ENCODE results near the gene NTRK1.
"Not testable (repeated sequence)": the region's sequence is repeated elsewhere in the genome, so short reads cannot be mapped to it uniquely, and the experiment has no call there.

- not testable (repeated sequence) for TF ChIP-seq CTCF, POLR2A, POLR2AphosphoS5 (IDR thresholded peaks at IDR 0.05)
These were observed 66.0 kb downstream of the NTRK1 start for GRCh38 chr1:156926695-156927094.

All from stomach (tissue), 4 donors.